ENCODE results near the gene RPS6KA4.

The RPS6KA4 gene

DNA sequence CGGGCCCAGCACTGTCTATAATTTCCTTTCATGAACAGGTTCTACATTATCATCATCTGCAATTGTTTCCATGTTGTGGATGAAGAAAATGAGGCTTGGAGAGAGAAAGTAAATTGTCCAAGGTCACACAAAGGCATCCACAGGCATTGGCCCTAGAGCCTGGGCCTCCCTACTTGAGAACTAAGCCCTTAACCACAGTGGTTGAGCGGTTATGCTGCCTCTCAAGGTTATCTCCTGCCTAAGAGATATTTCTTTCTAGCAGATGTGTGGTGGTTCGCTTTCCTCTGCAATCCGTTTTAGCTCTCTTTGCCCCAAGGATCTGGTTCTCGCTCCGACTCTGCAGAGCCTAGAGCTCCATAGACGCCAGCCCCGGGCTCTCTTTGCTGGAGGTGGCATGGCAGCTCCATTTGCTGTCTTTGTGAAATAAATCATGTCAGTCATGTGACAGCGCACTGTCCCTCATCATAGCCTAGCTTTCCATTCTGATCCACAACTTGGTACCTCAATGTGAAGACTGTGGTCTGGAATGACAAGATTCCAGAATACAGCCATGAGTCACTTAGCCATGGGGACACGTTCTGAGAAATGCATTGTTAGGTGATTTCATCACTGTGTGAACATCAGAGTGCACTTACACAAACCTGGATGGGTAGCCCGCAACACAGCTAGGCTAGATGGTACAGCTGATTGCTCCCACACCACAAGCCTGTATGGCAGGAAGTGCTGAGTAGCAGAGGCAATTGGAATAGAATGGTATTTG, 27.2 kb downstream of the RPS6KA4 start:
- Histone ChIP-seq H3K4me3 (no peak overlapping the region), H3K9me3 (no peaks in the 10 kb centered on the region), H3K36me3 (replicated peaks) (no peaks in the 10 kb centered on the region), H3K27me3 (ENCODE audit: low read depth) (peaks cover 6% of the 10 kb centered on the region; the same call in 1 of the 2 replicates), H3K4me1 (no peaks in the 10 kb centered on the region)
- in situ Hi-C loops (cut with MboI; ENCODE audit: low sequenced_read_pairs), result no loop called here
- no peak for DNase-seq (ENCODE audit: low spot score in 2 of 2)

DNA sequence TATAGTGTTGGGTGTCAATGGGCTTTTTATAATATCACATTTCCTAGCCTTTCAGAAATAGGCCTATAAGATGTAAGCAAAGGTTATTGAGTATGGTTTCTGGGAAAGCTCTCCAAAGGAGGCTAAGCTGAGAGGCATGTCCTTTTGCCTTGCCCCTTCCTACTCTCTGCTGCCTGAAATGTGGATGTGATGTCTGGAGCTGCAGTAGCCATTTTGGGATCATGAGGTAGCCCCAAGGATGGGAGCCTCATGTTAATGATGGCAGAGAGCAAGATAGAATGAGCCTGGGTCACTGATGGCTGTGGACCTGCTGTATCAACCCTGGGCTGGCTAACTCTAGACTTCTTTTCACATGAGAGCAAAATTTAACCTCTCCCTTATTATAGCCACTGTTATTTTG, 29.0 kb downstream of the RPS6KA4 start:
- H3K36me3 ChIP-seq (replicated peaks), result no peaks in the 10 kb centered on the region
- no peaks in the 10 kb centered on the region for H3K9me3 ChIP-seq
- no peak for DNase-seq (ENCODE audit: low spot score in 2 of 2)
- H3K4me1 ChIP-seq, result no peaks in the 10 kb centered on the region
- peaks cover 4% of the 10 kb centered on the region; the same call in 1 of the 2 replicates for H3K27me3 ChIP-seq (ENCODE audit: low read depth)
- no peak overlapping the region for H3K4me3 ChIP-seq
- in situ Hi-C loops (cut with MboI; ENCODE audit: low sequenced_read_pairs), result no loop called here

DNA sequence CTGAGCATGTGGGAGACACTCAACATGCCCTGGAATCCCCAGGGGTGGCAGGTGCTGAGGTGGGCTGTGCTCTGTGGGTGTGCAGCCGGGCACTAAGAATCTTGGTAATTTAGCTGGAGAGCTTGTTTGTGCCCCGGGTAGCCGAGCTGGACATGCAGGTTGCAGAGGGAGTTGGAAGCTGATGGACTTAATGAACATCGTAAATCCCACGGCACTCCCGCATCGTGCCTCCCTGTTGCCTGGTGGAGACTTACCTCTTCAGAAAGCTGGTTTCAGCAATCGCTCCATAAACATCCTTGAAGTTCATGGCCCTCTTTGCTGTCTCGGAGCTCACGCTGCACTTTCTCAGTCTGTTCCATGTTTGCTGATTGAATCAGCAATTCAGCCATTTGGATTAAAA, 29.9 kb downstream of the RPS6KA4 start:
- Histone ChIP-seq H3K4me3 (no peak overlapping the region), H3K4me1 (no peaks in the 10 kb centered on the region), H3K27me3 (ENCODE audit: low read depth) (peaks cover 4% of the 10 kb centered on the region; the same call in 1 of the 2 replicates), H3K36me3 (replicated peaks) (no peaks in the 10 kb centered on the region), H3K9me3 (no peaks in the 10 kb centered on the region)
- in situ Hi-C loops (cut with MboI; ENCODE audit: low sequenced_read_pairs), result no loop called here
- DNase-seq (ENCODE audit: low spot score in 2 of 2), result no peak

DNA sequence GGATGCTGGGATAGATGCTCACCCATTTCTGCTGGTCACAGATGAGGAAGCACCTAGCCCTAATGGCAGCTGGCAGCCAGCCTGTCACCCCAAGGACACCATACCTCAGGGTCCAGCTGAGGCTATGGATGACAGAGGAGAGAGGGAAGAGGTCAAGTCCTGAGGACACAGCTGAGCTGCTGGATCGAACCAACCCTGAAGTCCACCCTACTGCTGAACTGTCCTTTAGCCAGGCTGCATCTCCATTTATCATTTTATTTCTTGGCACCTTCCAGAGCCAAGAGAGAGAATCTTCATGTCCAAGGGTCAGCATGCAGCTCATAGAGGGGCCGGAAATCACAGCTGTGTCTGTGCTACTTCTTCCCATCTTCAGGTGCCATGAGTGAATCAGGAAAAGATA, 30.9 kb downstream of the RPS6KA4 start:
- in situ Hi-C loops (cut with MboI; ENCODE audit: low sequenced_read_pairs), result no loop called here
- H3K27me3 ChIP-seq (ENCODE audit: low read depth), result peaks cover 4% of the 10 kb centered on the region; the same call in 1 of the 2 replicates
- H3K4me3 ChIP-seq, result no peak overlapping the region
- H3K4me1 ChIP-seq, result no peaks in the 10 kb centered on the region
- H3K36me3 ChIP-seq (replicated peaks), result no peaks in the 10 kb centered on the region
- DNase-seq (ENCODE audit: low spot score in 2 of 2), result no peak
- H3K9me3 ChIP-seq, result no peaks in the 10 kb centered on the region

DNA sequence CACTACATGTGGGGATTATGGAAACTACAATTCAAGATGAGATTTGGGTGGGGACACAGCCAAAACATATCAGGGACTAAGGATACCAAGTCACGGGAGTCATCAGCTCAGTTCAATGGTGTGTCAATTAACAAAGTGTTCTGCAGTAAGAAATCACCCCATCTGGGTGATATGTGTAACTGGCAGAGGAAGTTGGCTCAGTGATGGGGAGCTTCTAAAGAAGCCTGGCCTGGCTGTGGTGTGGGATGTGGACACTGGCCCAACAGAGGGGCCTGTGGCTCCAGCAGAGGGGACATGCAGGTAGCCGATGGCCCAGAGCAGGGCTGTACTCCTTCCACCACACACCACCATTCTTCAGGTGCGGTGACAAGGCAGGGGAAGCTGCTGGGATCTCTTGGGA, 31.6 kb downstream of the RPS6KA4 start:
- Histone ChIP-seq H3K4me1 (no peaks in the 10 kb centered on the region), H3K36me3 (replicated peaks) (no peaks in the 10 kb centered on the region), H3K27me3 (ENCODE audit: low read depth) (peaks cover 4% of the 10 kb centered on the region; the same call in 1 of the 2 replicates), H3K4me3 (no peak overlapping the region), H3K9me3 (no peaks in the 10 kb centered on the region)
- DNase-seq (ENCODE audit: low spot score in 2 of 2), result no peak
- in situ Hi-C loops (cut with MboI; ENCODE audit: low sequenced_read_pairs), result no loop called here

DNA sequence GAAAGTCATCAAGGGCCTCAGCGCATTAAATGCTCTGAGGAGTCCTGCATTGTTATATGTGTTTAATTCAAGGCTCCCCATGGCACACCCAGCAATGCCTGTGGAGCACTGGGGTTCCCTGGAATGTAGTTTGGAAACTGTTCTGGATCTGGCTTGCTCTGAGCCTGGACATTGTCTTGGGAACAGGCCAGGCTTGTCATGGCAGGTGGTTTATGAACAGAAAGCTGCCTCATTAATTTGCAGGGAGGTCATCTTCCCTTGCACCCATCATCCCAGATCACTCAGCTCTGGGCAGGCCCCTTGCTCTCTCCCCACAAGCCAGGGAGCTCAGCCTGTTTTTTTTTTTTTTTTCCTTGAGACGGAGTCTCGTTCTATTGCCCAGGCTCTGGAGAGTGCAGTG, 32.9 kb downstream of the RPS6KA4 start:
- Histone ChIP-seq H3K9me3 (no peaks in the 10 kb centered on the region), H3K4me1 (no peaks in the 10 kb centered on the region), H3K4me3 (no peak overlapping the region), H3K36me3 (replicated peaks) (no peaks in the 10 kb centered on the region), H3K27me3 (ENCODE audit: low read depth) (no peaks in the 10 kb centered on the region; the same call in 1 of the 2 replicates)
- DNase-seq (ENCODE audit: low spot score in 2 of 2), result no peak
- in situ Hi-C loops (cut with MboI; ENCODE audit: low sequenced_read_pairs), result no loop called here

DNA sequence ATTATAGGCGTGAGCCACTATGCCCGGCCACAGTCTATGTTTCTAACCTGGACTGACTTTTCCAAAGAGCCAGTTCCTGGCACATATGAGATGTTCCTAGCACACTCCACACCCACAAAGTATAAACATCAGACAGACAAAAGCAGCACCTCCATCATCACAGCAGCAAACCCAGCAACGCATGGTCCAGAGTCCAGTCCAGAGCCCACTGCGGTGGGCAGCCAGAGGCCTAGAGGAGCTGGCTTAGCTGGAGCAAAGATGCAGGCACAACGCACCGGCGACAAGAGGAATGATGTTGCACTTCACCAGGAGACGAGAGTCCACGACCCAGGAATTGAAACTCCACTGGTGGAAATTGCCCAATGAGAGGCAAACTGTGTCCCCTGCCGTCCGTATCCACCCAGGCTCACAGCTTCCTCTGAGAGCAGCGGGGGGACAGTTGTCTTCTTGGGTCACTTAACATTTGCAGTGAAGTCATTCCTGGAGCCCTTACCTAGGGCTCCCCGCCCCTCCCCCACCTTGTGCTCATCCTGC, 36.6 kb downstream of the RPS6KA4 start:
- in situ Hi-C loops (cut with MboI; ENCODE audit: low sequenced_read_pairs), result no loop called here
- Histone ChIP-seq H3K4me1 (no peaks in the 10 kb centered on the region), H3K4me3 (no peak overlapping the region)

DNA sequence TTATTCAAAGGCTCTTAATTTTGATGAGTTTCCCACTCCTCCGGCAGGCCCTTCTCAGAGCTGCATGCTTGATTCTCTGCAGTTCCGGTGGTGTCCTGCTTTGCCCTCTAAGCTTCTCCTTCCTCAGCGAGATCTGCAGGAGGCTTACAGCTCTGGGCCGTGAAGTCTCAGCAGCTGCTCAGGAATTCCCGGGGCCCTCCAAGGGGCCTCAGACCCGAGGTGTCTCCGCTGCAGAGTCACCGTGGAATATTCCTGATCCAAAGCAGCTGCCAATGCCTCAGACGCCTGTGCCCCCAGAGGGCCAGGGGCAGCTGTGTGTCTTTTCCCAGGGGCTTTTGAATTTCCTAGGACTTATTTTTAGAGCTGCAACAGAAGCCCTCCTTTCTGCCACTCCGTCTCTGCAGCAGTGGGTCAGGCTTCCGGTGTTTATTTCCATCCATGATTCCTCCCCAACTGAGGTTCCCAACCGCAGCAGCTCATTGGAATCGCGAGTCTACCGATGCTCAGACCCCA, 37.2 kb downstream of the RPS6KA4 start:
- in situ Hi-C loops (cut with MboI; ENCODE audit: low sequenced_read_pairs), result no loop called here
- DNase-seq (ENCODE audit: low spot score in 2 of 2), result no peak
- H3K9me3 ChIP-seq, result no peaks in the 10 kb centered on the region
- H3K4me1 ChIP-seq, result no peaks in the 10 kb centered on the region
- no peaks in the 10 kb centered on the region for H3K27me3 ChIP-seq (ENCODE audit: low read depth)
- H3K36me3 ChIP-seq (replicated peaks), result no peaks in the 10 kb centered on the region
- H3K4me3 ChIP-seq, result no peak overlapping the region

More for the DNA sequence above, 36.6 kb downstream of the RPS6KA4 start:
- no peak for DNase-seq (ENCODE audit: low spot score in 2 of 2)
- Histone ChIP-seq H3K27me3 (ENCODE audit: low read depth) (no peaks in the 10 kb centered on the region), H3K9me3 (no peaks in the 10 kb centered on the region), H3K36me3 (replicated peaks) (no peaks in the 10 kb centered on the region)

DNA sequence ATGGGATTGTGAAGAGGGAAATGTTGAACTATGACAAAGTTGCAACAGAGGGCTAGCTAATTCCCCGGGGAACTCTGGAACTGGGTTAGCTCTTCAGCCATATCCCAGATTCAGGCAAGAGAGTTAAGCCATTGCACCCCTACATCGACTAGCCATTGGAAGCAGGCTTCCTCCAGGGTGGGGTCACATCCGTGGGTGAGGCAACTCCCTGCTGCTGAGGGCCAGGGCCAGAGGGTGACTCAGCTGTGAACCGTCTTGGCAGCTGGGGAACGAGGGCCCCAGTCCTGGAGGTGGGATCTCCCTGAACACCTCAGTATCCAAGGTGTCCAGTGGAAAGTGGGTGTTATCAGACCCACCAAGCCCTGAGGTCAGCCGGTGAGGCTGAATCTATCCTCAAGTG, 41.1 kb downstream of the RPS6KA4 start:
- no peaks in the 10 kb centered on the region for H3K36me3 ChIP-seq (replicated peaks)
- 0 out of 2 replicates have a peak, but pooled peaks cover 2% of the 10 kb centered on the region for H3K9me3 ChIP-seq
- no peaks in the 10 kb centered on the region for H3K4me1 ChIP-seq
- no peak for DNase-seq (ENCODE audit: low spot score in 2 of 2)
- in situ Hi-C loops (cut with MboI; ENCODE audit: low sequenced_read_pairs), result no loop called here
- H3K27me3 ChIP-seq (ENCODE audit: low read depth), result no peaks in the 10 kb centered on the region
- no peak overlapping the region for H3K4me3 ChIP-seq

DNA sequence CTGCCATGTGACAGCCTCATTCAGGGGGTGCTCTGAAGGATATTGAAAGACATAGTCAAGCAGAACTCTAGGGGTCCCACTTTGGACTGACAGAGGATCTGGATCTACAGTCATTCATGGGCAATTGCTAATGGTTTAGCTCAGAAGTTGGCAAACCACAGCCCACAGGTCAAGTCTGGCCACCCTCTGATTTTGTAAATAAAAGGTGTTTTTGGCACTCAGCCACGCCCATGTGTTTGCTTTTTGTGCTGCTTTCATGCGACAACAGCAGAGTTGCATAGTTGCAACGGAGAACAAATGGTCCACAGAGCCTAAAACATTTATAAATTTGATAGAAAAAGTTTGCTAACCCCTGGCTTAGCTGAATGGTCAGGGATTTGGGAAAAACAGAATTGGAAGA, 41.7 kb downstream of the RPS6KA4 start:
- H3K4me3 ChIP-seq, result no peak overlapping the region
- no peaks in the 10 kb centered on the region for H3K4me1 ChIP-seq
- 0 out of 2 replicates have a peak, but pooled peaks cover 2% of the 10 kb centered on the region for H3K9me3 ChIP-seq
- no peak for DNase-seq (ENCODE audit: low spot score in 2 of 2)
- H3K27me3 ChIP-seq (ENCODE audit: low read depth), result no peaks in the 10 kb centered on the region
- no peaks in the 10 kb centered on the region for H3K36me3 ChIP-seq (replicated peaks)
- in situ Hi-C loops (cut with MboI; ENCODE audit: low sequenced_read_pairs), result no loop called here

DNA sequence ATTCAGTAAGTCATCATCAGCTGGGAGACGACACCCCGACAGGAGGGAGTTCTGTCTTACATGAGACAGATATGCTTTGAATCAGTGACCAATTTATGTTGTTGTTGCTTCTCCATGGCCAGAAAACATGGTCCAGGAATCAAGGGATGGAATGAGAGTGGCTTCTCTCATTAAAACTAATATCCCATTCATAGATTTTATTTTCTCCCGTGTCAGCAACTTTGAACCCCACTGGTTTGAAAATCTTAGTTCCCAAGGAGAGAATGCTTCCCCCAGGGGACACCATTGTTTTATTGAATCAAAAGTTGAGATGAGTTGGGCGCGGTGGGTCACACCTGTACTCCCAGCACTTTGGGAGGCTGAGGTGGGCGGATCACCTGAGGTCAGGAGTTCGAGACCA, 42.8 kb downstream of the RPS6KA4 start:
- no peak for DNase-seq (ENCODE audit: low spot score in 2 of 2)
- Histone ChIP-seq H3K9me3 (0 out of 2 replicates have a peak, but pooled peaks cover 2% of the 10 kb centered on the region), H3K36me3 (replicated peaks) (no peaks in the 10 kb centered on the region), H3K27me3 (ENCODE audit: low read depth) (no peaks in the 10 kb centered on the region), H3K4me3 (no peak overlapping the region), H3K4me1 (no peaks in the 10 kb centered on the region)
- in situ Hi-C loops (cut with MboI; ENCODE audit: low sequenced_read_pairs), result no loop called here

DNA sequence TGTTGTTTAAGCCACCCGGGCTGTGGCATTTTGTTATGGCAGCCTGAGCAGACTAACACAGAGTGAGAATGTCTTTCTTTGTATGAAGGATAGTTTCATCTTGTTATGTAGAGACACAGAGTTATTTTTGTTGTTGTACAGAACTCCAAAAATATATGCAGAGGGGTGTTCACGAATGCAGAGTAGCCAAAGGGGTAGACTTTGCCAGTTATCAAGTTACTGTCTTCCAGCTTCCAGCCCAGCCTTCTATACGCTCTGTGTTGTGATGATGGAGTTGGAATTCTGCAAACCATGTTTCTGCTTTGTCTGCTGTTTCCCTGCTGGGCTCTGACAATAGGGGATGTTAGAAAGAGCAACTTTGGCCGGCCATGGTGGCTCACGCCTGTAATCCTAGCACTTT, 44.1 kb downstream of the RPS6KA4 start:
- 0 out of 2 replicates have a peak, but pooled peaks cover 2% of the 10 kb centered on the region for H3K9me3 ChIP-seq
- no peak for DNase-seq (ENCODE audit: low spot score in 2 of 2)
- no peaks in the 10 kb centered on the region for H3K4me1 ChIP-seq
- no peak overlapping the region for H3K4me3 ChIP-seq
- H3K36me3 ChIP-seq (replicated peaks), result no peaks in the 10 kb centered on the region
- in situ Hi-C loops (cut with MboI; ENCODE audit: low sequenced_read_pairs), result no loop called here
- no peaks in the 10 kb centered on the region for H3K27me3 ChIP-seq (ENCODE audit: low read depth)

DNA sequence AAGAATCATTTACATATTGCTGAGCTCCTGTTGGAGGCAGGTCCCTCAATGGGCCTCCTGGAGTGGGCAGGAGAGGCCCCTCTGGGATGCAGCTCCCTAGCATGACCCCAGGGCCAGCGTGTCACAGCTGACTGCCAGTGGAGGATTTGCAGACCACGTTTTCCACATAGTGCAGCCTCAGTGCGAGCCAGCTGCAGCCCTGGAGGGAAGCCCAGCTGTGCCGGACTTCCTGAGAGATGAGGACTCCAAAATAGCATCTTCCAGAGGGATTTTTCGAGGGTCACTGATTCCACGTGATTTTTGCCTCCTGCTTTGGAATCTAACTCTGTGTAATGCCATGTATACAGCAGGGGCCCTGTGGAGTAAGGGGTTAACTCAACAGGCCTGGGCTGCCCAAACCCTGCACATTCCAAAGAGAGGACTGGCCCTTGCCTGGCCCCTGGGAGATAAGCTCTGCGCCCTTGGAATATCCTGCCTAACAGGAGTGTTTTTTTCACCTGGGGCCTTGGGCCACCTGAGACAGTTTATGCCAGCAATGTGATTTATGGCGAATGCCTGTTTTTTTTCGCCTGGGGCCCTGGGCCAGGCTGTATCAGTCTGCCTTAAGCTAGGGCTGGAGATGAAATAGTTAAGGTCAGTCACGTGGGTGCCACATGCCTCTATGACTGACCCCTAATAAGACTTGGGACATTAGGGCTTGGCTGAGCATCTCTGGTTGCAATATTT, 47.4 kb downstream of the RPS6KA4 start:
- 0 out of 2 replicates have a peak, but pooled peaks cover 2% of the 10 kb centered on the region for H3K9me3 ChIP-seq
- H3K4me3 ChIP-seq, result no peak overlapping the region
- no peaks in the 10 kb centered on the region for H3K36me3 ChIP-seq (replicated peaks)
- H3K27me3 ChIP-seq (ENCODE audit: low read depth), result no peaks in the 10 kb centered on the region
- no peaks in the 10 kb centered on the region for H3K4me1 ChIP-seq
- in situ Hi-C loops (cut with MboI; ENCODE audit: low sequenced_read_pairs), result no loop called here
- no peak for DNase-seq (ENCODE audit: low spot score in 2 of 2)

DNA sequence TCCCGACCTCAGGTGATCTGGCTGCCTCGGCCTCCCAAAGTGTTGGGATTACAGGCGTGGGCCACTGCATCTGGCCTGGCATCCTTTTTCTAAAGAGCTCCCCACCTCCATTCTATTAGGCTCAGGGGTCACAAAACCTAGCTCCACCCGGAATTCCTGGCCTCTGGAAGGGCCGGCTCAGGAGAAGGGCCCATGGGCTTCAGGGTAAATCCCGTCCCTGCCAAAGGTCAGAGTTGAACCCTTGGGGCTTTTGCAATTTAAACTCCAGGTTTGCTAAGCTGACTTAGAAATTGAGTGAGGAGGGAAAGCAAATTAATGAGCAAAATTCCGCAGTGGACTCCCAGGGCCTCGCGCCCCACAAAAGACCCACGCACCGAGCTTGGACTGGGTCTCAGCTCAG, 48.3 kb downstream of the RPS6KA4 start:
- 0 out of 2 replicates have a peak, but pooled peaks cover 2% of the 10 kb centered on the region for H3K9me3 ChIP-seq
- H3K4me1 ChIP-seq, result no peaks in the 10 kb centered on the region
- in situ Hi-C loops (cut with MboI; ENCODE audit: low sequenced_read_pairs), result no loop called here

More for the DNA sequence above, 48.3 kb downstream of the RPS6KA4 start:
- H3K27me3 ChIP-seq (ENCODE audit: low read depth), result no peaks in the 10 kb centered on the region
- no peaks in the 10 kb centered on the region for H3K36me3 ChIP-seq (replicated peaks)
- no peak for DNase-seq (ENCODE audit: low spot score in 2 of 2)
- H3K4me3 ChIP-seq, result no peak overlapping the region

Measured in HAP-1 (cell line).